NAMALWA (cell line): ENCODE data around the gene PTPRM.

Experiments
- DNase-seq: peaks from one replicate; pipeline ENCODE4 v3.0.0-alpha.2; 2015; ENCODE audit warnings: low spot score

The PTPRM gene

DNA sequence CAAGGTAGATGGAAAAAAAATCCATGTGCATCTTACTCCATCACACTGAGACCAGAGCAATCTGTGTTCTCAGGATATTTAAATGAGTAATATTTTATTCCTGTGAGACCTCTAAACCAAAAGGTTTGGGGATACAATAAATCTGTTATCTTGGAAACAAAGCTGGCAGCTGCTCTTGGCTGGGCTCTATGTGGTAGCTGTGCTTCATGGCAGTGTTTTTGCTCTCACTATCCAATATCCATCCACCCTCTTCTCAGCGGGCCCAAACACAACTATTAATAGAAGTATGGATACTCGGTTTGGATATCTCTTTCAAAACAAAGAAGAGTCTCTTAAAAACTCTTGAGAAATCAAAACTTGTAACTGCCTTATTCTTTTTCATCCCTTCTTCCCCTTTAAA is 797.3 kb downstream of the PTPRM start:
- DNase-seq = no peak

DNA sequence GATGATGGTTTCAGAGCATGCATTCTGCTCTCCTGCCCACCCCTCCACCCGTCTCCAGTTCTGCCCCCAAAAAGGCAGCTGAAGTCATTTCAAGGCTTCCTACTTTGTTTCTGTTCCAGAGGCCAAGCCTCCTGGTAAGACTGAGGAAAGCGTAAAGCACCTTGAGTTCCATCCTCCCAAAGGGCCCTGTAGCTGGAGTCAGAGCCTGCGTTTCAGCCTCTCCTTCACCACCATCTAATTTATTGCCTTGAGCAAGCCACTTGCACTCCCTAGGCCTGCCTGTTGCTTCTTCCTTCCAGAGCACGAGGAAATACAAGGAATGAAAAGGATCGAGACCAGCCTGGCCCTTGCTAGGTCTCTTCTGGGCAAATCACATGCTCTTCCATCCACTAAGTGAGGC is 797.9 kb downstream of the PTPRM start:
- DNase-seq = no peak

DNA sequence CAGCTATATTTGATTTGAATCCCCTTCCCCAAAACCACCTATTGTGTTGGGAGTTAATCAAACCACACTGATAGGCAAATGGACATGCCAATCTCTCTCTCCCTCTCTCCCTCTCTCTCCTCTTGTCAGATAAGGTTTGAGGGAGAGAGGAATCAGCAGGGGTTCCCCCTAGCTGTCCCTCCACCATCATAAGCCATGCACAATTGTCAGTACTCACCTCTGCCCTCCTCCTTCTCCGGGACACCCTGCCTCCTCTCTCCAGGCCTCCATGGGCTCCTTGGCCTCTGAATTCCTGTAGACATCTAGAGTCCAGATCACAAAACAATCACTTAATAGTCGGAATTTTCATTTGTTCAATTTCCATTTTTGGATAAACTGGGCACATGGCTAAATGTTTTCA is 798.4 kb downstream of the PTPRM start:
- no peak for DNase-seq

DNA sequence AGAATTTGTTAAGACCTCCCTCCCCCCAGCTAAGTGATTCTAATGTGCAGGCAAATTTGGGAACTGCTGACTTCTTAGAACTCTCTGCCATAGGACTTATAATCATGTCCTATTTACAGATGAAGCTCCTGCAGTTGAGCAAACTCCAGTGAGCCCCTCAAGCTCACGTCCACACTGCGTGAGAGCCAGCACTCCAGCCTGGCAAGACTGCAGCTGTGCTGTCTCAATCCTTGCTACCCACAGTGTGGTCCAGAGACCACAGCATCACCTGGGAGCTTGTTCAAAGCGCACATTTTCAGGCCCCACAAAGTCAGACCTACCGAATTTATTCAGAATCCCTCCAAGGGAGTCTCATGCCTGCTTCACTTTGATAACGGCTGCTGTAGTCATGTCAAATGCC is 799.0 kb downstream of the PTPRM start:
- no peak for DNase-seq

DNA sequence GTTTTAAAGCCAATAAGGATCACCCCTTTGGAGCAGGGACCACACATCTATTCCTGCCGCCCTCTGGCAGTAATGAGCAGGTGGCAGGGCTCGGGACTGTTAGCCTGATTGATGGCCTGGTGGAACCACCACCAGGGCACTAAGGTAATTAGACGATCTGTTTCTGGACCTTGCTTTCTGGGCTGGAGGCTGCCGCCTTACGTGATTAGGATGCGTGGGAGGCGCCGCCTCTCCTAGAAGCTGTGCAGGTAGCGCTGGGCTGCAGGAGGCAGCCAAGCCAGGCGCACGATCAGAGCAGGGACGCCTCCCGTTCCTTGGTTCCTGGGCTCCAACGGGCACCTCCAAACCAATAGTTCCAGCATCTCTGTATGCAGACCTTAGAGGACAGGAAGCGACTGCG is 799.5 kb downstream of the PTPRM start:
- DNase-seq = no peak

DNA sequence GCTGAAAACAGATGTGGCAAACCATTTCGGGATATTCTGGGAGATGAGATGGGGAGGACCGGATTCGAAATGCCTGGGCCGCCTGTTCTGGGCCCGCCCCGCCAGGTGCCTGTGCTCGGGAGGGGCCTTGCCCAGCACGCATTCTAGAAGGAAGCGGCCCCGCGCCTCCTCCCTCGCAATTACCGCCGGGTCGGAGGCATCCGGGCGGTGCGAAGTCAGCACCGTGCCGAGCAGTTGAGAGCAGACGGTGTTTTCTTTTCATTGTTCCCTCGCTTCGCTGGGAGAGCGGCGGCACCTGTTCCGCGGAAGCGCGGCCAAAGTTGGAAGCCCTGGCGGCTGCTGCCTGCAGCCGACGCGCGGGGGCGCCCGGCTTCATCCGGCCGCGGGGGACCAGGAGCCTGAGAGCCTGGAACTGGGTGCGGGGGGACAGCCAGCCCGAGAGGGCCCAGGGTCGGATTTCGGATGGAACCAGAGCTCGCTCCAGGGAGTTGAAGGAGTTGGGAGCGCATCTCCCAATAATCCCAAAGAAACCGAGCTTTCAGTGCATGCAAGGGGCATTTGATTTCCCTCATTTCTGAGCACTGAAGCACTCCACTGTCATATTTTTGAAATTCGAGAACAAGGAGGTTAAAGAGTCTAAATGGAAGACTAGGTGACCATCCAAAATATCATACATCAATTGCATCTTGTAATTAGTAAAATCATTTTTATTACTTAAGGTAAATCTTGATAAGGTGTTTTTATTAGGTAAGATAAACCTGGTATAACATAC is 800.3 kb downstream of the PTPRM start:
- no peak for DNase-seq

DNA sequence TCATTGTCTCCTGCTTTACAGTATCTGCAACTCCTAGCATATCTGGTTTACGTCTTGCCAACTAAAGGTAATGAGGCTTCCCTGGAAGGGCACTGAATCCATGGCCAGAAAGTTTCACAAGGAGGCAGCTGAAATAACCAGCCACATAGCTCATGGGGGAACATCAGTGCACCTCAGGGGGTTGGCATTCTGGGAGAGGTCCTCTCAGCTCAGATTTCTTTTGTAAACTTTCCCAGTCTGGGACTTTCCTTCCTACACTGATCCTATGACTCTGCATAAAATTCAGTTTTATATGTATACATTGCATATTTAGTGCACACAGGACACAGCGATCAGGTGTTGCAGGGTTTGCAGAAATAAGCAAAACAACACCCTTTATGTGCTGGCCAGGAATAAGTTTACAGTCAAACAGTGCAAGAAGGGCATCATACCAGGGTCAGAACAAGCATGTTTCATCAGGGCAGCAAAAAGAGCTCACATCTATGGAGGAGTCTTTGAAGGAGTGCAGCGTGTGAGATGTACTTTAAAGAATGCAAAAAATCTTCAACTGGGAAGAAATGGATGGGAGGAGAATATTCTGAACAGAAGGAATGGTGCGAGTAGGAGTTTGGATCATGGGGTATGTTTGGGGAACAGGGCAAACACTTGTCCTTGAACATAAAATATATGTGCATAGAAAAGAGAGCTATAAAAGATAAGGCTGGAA is 801.5 kb downstream of the PTPRM start:
- DNase-seq = no peak

DNA sequence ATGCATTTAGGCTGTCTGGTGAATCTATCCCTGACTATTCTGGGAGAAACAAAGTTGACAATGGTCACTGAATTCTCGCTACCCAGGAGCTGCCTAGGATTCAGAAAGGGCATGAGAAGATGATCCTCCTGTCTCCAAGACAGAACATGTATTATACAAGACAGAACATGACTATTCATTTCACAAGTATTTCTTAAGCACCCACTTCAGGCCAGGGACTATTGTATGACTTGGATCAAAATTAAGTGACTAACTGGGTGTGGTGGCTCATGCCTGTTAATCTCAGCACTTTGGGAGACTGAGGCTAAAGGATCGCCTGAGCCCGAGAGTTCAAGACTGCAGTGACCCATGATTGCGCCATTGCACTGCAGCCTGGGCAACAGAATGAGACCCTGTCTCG is 806.4 kb downstream of the PTPRM start:
- no peak for DNase-seq

DNA sequence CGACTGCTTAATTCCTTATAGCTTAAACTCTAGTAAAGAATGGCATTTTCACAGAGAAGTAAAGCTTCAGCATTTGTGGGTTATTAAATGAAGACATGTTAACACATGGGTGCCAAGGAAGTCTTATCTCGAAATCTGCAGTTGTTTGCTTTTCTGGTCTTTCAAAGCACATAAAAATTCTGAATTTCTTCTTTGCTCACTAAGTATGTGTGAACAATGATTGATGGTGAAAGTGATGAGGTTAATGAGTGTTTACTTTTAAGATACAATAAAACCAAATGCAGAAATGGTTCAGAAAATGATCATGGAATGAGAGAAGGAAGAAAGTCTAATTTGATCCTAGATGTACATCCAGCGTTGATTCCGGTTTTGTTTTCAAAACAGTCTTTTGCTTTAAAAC is 807.6 kb downstream of the PTPRM start:
- DNase-seq = no peak

DNA sequence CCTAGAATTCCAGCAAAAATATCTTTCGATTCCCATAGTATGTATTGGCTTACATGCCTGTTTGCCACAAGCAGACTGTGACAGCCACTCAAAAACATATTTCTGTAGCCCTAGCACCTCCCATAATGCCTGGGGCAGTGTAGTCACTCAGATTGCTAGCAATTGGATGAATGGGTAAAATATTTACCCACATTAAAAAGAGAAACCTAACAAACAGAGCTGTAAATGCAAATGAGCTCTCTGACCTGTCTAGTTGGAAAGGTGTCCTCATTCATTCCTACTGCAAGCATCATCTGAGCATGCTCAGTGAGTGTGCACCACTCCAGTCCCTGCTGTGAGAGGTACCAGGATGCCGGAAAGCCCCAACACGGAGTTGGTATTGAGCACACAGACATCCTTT is 808.1 kb downstream of the PTPRM start:
- no peak for DNase-seq

DNA sequence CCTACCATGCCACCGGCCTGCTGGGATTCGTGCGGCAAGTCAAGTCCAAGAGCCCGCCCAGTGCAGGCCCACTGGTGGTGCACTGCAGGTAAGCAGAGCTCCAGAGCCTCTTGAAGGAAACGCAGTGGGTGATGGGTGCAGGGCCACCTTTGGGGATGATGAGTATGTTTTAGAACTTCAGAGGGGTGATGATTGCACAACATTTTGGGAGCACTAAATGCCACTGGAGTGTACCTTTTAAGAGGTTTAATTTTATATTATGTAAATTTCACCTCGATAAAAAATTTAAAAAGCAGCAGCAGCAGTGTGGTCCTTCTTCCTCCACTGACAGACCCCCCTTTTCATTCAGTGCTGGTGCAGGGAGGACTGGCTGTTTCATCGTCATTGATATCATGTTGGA is 809.0 kb downstream of the PTPRM start:
- no peak for DNase-seq

DNA sequence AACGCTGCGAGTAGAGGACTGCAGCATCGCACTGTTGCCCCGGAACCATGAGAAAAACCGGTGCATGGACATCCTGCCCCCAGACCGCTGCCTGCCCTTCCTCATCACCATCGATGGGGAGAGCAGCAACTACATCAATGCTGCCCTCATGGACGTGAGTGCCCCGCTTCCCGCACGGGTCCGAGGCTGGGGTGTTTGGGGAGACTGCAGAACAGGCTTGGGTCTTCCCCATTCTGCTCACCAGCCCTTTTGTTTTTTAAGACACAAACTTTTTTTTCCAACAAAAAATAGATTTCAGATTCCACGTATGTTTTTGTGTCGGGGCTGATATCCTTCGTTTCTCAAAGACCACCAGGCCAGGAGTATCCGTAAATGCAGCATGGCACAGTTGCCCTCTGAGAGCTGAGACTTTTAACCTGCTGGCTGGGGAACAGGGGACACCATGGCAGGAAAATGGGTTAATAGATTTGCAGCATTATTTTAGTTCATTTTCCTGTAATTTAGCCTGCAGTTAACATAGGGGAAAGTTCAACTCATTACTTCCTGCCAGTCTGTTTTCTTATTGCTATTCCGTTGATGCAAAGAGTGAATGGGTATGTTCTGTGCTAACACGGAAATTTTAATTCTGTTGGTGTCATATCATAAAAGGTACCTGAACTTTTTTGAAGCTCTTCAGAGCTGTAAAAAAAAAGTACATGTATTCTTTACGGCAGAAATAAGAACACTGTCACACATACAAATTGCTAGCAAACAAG is 812.2 kb downstream of the PTPRM start:
- DNase-seq = no peak

DNA sequence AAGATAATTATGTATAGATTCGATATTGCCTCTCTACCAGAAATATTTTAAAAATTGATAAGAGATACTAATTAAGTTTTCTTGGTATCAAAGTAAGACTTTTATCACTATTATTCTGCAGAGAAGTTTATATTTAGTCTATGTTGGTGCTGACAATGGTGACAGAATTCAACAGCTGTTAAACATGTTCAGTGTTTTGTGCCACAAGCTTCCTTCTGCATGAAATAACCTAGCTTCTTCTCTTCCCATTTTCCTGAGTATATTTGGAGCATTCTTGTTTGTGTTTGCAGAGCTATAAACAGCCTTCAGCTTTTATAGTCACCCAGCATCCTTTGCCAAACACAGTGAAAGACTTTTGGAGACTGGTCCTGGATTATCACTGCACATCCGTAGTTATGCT is 812.9 kb downstream of the PTPRM start:
- no peak for DNase-seq

DNA sequence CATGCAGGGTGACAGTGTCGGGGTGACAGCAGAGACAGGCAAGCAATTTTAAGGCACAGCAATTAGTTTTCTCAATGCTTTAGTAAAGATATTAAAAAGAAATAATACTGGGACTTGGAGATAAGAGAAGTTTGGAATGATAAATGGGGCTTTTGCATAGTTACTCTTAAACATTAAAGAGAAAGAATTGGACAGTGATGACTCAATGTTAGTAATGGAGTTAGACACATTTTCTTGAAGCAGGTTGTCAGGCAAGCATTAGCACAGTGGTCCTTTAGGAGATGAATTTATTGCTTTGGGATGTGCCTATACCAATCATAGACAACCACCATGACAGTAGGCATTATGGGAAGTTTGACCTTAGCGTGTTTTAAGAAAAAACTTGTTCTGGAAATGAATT is 813.8 kb downstream of the PTPRM start:
- no peak for DNase-seq

DNA sequence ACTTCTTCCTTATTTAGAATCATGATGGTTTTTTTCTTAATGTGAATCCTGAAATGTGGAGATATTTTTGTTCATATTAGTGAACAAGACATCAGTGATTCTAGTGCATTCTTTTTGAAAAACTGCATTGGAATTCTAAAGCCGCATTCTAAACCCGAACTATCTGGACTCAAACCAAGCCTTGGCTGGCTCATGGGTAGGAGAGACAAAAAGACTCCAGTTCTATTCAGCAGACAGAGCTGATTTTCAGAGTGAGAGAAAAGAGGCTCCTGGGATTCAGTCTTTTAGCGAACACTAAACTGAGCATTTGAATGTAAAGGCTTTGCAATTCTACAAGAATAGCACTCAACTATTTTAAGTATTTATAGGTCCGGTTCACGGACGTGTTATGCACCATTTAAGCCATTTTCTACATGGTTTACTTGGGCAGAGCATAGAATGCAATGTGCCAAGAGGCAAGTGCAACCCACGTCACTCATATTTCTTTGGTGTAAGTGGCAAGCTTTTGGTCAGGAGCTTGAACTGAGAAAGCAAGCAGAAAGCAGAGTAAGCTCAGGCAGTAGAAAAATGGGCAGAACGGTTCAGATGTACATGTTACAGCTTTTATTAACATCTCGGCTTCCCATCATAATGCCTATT is 814.8 kb downstream of the PTPRM start:
- DNase-seq = no peak

DNA sequence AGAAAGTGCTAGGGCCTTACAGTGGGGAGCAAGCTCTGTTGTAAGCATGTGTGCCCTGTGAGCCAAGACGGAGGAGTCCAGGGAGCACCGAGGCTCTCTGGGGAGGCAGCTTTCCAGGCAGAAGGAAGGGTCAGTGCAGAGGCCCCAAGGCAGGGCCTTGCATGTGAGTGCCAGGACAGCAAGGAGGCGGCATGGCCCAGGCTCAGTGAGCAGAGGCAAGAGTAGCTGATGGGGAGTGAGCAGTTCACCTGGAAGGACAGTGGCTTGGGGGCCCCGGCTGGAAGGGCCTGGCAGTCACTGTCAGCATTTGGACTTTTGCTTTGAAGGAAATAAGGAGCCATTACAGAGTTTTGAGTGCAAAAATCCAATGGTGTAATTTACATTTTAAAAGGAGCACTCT is 818.3 kb downstream of the PTPRM start:
- DNase-seq = no peak

DNA sequence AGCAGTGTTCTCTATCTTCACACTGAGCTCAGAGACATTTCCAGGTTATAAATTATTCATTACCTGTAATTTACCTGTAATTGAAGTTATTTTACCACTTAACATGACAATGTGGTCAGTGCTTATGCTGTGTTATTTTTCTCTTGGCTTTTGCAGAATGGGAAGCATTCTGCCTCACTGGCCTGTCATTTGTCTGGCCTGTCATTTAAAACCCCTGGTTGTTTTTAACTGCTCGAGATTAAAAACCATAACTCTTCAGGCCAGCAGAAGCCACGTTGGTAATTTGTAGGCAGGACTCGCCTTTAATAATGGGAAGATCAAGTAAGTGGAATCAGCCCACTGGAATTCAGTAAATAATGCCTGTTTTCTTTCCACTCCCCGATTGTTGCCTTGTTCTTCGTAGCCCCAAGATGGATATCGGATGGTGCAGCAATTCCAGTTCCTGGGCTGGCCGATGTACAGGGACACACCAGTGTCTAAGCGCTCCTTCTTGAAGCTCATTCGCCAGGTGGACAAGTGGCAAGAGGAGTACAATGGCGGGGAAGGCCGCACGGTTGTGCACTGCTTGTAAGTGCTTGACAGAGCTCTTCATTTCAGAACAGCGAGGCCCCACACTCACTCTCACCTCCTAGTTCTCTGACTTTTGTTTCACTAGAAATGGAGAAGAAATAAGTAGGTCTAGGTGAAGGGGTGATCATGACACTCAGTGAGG is 819.7 kb downstream of the PTPRM start:
- DNase-seq = no peak

DNA sequence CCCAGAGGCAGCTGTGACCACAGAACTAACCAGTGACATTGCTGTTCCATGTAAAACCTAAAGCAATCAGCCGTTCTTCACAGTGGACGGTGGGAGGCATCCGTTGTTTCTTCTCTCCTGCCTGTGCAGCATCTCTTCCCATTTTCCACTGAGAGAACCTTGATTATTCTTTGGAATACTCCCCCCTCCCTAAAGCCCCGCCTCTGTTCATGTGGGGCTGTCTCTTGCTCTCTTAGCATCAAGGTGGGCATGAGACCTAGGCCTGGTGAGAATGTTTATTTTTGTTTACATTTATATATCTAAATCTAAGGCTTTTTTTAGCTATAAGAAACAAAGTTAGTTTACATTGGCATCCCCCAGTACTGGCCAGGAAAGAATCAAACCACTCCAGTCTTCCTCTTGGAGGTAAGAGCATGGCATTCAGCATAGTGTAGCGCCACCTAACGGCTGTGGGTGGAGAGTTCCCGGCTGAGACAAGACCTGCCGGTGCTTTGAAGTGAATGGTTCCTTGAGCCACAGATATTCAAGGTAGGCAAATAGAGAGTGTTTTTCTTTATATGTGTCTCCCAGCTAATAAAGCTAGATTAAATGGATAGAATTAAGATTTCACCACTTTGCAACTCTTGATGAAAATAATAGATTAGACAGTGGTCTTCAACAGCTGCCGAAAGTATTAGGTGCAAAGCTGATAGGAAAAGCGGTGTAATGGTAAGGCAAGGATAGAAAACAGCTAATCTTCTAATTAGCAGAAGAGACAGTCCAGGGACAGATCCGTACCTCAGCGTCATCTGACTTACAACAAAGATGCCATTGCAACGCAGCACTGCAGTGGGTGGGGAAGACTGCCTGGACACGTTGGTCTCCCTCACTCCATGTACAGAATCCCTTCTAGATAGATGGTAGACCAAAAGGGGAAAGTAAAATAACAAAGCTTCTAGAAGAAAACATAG is 822.5 kb downstream of the PTPRM start:
- peak; percentile 59 for DNase-seq

DNA sequence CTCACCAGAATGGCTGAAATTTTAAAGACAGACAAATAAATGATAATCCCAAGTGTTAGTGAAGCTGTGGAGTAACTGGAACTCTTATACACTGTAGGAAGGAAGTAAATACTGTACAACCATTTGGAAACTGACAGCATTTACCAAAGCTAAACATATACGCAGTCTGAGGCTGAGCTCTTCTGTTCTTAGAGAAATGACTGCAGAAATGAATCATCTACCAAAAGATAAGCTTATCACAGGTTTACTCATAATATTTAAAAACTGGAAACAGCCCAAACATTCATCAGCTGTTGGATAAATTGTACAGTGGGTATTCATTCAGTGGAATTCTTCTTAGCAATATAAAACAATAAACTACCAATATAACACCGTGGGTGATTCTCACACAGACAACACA is 824.0 kb downstream of the PTPRM start:
- no peak for DNase-seq

DNA sequence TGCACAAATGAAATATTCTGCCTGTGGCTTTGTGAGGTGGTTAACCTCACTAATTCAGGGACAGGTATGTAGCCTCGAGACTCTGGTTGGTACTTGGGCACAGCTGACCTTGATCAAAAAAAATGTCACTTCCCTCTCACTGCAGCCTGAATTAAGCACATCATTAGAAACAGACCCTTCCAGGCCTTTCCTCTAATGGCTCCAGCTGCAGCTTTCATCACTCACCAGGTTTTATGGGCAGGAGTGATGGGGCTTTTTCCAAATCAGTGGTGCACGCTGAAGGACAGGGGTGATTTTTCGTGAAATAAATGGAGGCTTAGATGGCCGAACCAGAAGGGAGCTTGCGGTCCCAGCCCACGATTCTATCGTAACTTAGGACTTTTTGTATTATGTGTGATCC is 829.1 kb downstream of the PTPRM start:
- DNase-seq = no peak

DNA sequence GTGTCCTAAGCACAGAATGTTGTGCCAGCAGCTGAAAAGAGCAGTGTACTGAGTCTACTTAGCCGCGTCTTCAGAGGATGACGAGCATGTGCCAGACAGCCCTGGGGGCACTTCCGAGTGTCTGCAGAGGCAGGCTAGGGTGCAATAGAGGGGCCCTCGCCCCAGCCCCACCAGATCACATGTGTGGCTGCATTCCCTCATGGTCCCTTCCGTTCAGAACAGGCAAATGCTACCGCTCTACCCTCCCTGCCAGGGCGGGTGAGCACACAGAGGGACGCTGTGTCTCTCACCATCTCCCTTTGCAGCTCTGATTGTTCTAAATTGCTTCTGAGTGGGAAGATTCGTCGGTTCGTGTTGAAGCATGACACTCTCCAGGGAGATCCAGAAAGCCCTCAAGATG is 829.9 kb downstream of the PTPRM start:
- DNase-seq = no peak
